AG04449 (cell line): ENCODE results near the gene VCL.

Experiments
- CTCF ChIA-PET: fragments of 350-600 bp; formaldehyde crosslinking; extraction: SDS; loops from one replicate; lab custom pipeline; 2021; ENCODE audit warnings: antibody characterized with exemption; lab: Yijun Ruan, JAX
- POLR2A ChIA-PET: fragments of 400-600, 350-600 bp; formaldehyde crosslinking; extraction: SDS; loops from one replicate; lab custom pipeline; 2020; ENCODE audit warnings: antibody characterized with exemption, inconsistent platforms; lab: Yijun Ruan, JAX
- DNase-seq: peaks from one replicate; pipeline ENCODE4 v3.0.0-alpha.2; 2010; ENCODE audit warnings: low read depth, low spot score
- H3K4me3 ChIP-seq: 2 replicates; pipeline ENCODE4 v1.5.1; 2011; ENCODE audit warnings: low read depth, mild to moderate bottlenecking, control low read depth, low read length
- CTCF ChIP-seq: IDR thresholded peaks from one replicate; pipeline ENCODE4 v1.5.1; 2011; ENCODE audit warnings: mild to moderate bottlenecking, moderate library complexity, low read length, control low read depth, inconsistent platforms; ENCODE audit not compliant: insufficient read depth; ENCODE audit errors: missing control alignments

VCL gene

GRCh38 chr10:73991203-73991883 is 6.6 kb upstream of the VCL start:
- no peak for TF ChIP-seq CTCF
- ChIA-PET POLR2A (no interaction called here), CTCF (interaction anchor here (1.0 to 2.6 kb wide), 5 partner anchors 9 to 112 kb away, joined by 3 to 8 read pairs (median 3); no protein-coding TSS in a partner anchor)
- DNase-seq, result no peak
- no peak overlapping the region for H3K4me3 ChIP-seq

- ChIA-PET POLR2A (no interaction called here), CTCF (interaction anchor here (1.0 to 2.6 kb wide), 5 partner anchors 9 to 112 kb away, joined by 3 to 8 read pairs (median 3); no protein-coding TSS in a partner anchor)
- DNase-seq, result no peak
- no peak for TF ChIP-seq CTCF
- H3K4me3 ChIP-seq, result no peak overlapping the region
These were observed 6.1 kb upstream of the VCL start for GRCh38 chr10:73991884-73992245.

- H3K4me3 ChIP-seq, result no peak overlapping the region
- ChIA-PET CTCF (interaction anchor here (0.9 to 2.6 kb wide), 4 partner anchors 8 to 113 kb away, joined by 3 to 8 read pairs (median 4); no protein-coding TSS in a partner anchor), POLR2A (no interaction called here)
- no peak for DNase-seq
- TF ChIP-seq CTCF, result no peak
These were observed 4.8 kb upstream of the VCL start for GRCh38 chr10:73992899-73993788.

GRCh38 chr10:73995035-73995358 is 2.9 kb upstream of the VCL start:
- no peak overlapping the region for H3K4me3 ChIP-seq
- POLR2A ChIA-PET, result interaction anchor here (1.1 to 1.2 kb wide), 2 partner anchors 29 to 108 kb away, joined by 3 read pairs; no protein-coding TSS in a partner anchor
- CTCF ChIA-PET, result interaction anchor here (0.6 to 2.2 kb wide), 7 partner anchors 10 to 112 kb away, joined by 3 to 8 read pairs (median 3); no protein-coding TSS in a partner anchor
- no peak for DNase-seq
- no peak for TF ChIP-seq CTCF

GRCh38 chr10:73997461-73997786 is 492 bp upstream of the VCL start:
- peak overlapping the region; percentile 59 for H3K4me3 ChIP-seq
- DNase-seq, result no peak
- CTCF ChIA-PET, result interaction anchor here (4.5 kb wide), 1 partner anchor 111 kb away, joined by 28 read pairs; no protein-coding TSS in a partner anchor
- POLR2A ChIA-PET, result interaction anchor here (0.6 to 3.4 kb wide), 9 partner anchors 9 to 112 kb away, joined by 3 to 39 read pairs (median 3); no protein-coding TSS in a partner anchor
- TF ChIP-seq CTCF, result no peak

- peak overlapping the region; percentile 99 for H3K4me3 ChIP-seq
- no peak for TF ChIP-seq CTCF
- no peak for DNase-seq
- CTCF ChIA-PET, result interaction anchor here (0.9 to 4.5 kb wide), 5 partner anchors 22 to 120 kb away, joined by 3 to 28 read pairs (median 6); no protein-coding TSS in a partner anchor
- POLR2A ChIA-PET, result interaction anchor here (0.6 to 3.4 kb wide), 13 partner anchors 10 to 191 kb away, joined by 3 to 39 read pairs (median 6); no protein-coding TSS in a partner anchor
These were observed 660 bp downstream of the VCL start for GRCh38 chr10:73998623-73998928.
